GM12872 (cell line): Measurements from ENCODE around the gene PCDHGC3.

Experiments used
- CTCF ChIP-seq: IDR thresholded peaks from 3 replicates; pipeline ENCODE4 v1.5.1; 2011; ENCODE audit warnings: low read depth, mild to moderate bottlenecking, low read length, moderate library complexity; ENCODE audit not compliant: insufficient read depth

Gene PCDHGC3

GRCh38 chr5:141506381-141507155 is 30.8 kb downstream of the PCDHGC3 start:
- no peak for TF ChIP-seq CTCF

GRCh38 chr5:141507387-141508091 is 31.8 kb downstream of the PCDHGC3 start:
- TF ChIP-seq CTCF, result no peak

GRCh38 chr5:141508440-141508797 is 32.7 kb downstream of the PCDHGC3 start:
- TF ChIP-seq CTCF, result no peak

GRCh38 chr5:141508798-141509611 is 33.2 kb downstream of the PCDHGC3 start:
- 0 out of 3 replicates have a peak, but pooled peaks have one; percentile 1 for TF ChIP-seq CTCF

GRCh38 chr5:141510160-141510559 is 34.4 kb downstream of the PCDHGC3 start:
- no peak for TF ChIP-seq CTCF

GRCh38 chr5:141510850-141511601 is 35.3 kb downstream of the PCDHGC3 start:
- no peak for TF ChIP-seq CTCF
